Measurements from ENCODE around the gene ERC2.

Gene ERC2

DNA sequence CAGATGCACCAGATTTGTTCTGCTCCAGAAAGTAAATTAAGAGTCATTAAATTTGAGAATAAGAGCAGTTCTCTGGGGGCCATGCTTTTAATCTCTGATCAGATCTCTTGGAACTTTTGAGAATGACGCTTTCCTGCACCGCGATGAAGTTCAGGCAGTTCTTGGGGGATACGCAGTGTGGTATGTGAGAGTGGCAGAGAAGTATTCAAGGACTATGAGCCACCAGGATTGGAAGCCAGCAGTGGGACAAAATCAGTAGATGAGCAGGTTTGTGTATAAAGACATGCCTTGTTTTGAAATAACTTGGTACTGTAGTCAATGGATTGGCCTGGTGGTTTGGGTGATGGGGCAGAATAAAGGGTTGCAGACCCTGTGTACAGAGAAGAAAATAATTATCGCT, 483.6 kb downstream of the ERC2 start:
- no peak for DNase-seq (ENCODE audit: low read depth)

DNA sequence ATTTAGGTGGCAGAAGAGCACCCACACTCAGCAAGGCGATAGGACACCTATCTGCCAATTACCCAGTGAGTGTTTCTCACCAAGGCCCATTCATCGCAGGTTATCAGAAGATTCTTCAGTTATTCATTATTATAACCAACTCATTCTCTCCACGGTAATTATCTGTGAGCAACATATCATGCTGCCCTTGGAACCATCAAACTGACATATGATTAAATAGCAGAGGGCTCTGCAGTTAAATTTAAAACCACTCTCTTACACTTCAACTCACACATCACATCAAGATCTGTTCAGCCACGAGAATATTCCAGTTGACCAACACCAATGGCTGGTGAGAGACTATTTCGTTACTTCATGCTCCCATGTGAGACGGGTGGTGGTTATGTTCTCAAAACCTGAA, 489.3 kb downstream of the ERC2 start:
- DNase-seq (ENCODE audit: low read depth): no peak

DNA sequence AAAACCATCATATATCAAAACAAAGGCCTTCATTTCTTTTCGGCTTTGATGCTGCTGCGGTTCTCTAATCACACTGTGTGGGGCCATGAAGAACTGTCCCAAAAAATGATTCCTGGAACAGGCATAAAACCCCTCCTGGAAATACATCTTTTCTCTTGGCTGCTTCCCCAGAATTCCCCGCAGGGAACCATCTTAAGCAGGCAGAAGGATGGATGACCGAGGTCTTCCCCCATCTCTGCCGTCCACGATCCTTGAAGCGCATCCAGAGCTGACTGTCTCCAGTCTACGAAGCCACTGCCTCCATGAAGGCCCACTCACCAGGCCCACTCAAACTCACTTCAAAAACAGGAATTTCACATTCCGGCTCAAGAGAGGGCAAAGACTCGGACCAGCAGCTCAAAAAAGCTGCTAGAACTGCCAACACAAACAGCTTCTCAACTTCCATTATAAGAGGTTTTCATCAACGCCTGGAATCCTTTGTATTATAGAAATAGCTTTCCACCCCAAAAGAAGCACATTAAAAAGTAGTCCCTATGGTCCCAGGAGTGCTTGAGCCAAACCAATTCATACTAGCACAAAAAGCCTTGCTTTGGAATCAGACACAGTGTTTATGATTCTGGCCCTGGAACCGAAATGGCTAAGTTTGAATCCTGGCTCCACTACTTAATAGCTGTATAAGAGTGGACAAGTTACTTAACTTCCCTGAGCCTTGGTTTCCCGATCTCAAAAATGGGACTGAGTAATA, 493.7 kb downstream of the ERC2 start:
- no peak for DNase-seq (ENCODE audit: low read depth)

DNA sequence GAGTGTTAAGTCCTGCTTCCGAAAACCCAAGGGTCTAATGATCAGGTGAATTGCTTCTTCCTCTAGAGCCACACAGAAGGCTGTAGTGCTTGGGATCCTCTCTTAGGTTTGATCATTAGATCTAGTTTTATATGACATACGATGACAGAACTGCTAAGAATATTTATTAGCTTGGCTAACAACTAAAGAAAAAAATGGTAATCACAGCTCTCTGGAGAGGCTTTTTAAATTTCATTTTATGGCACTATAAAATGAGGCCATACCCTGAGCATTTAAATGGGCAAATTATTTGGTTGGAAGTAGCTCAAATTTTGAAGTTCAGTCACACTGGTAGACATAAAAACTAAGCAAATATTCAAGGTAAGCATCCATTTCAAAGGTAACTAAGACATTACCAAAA, 498.6 kb downstream of the ERC2 start:
- no peak for DNase-seq (ENCODE audit: low read depth)

DNA sequence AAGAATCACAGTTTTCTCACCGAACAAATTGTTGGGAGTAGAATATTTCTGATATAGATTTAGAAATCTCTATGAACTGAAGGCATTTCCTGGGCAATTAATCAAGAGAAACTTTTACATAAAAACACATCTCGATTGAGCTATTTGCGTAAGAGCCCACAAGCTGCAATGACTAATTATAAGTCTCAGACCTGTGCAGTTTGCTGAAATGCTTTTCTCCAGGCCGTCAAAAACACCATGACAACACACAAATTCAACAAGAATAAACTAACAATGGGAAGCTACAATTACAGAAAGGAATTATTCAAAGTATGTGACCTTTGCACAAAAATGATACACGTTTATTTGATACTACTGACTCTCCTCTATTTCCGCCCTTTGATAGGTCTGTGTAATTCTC, 499.9 kb downstream of the ERC2 start:
- no peak for DNase-seq (ENCODE audit: low read depth)

DNA sequence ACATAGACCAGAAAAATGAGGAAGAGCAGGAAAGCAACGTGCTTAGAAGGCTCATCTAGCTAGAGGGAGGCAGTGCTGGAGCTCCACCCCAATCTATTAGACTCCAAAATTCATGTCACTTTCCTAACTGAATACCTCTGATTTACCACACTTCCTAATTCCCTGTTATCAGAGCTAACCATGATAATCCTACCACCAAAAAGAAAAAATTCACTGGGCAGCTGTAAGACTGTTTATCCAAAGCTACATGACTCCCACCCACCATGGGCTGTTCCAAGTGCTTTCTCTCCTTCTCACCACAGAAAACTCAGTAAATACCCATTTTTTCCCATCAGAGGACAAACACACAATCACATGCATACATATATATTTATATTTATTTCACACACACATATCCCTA, 501.7 kb downstream of the ERC2 start:
- no peak for DNase-seq (ENCODE audit: low read depth)

DNA sequence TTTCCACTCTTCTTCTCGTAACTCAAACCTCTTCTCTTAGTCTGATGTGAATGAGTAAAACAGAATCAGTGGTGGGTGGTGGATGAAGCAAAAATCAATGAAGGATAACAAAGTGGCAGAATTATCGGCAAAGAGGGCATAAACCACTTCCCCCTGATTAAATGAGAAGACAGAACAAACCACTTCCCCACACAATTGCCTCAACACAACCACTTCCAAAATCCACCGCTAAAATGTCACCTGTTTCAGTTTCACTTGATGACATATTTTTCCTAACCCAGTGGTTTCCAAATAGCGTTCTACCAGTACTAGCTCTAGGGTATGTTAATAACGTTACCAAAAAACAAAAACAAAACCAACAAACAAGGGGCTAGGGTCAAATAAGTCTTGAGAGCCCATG, 502.5 kb downstream of the ERC2 start:
- DNase-seq (ENCODE audit: low read depth): no peak

DNA sequence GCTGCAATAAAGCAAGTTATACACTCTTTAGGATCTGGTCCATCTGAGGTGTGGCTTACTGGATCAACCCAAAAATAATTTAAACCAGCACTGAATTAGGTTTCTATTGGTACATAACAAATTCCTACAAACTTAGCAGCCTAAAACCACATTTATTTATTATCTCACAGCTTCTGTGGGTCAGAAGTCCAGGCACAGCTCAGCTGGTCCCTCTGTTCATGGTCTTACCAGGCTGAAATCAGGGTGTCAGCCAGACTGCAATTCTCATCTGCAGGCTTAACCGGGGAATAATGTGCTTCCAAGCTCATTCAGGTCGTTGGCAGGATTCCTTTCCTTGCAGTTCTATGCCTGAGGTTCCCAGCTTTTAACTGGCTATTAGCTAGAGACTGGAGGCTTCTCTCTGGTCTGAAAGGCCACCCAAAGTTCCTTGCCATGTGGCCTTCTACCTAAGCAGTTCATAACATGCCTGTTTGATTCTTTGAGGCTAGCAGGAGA, 503.7 kb downstream of the ERC2 start:
- DNase-seq (ENCODE audit: low read depth): no peak

DNA sequence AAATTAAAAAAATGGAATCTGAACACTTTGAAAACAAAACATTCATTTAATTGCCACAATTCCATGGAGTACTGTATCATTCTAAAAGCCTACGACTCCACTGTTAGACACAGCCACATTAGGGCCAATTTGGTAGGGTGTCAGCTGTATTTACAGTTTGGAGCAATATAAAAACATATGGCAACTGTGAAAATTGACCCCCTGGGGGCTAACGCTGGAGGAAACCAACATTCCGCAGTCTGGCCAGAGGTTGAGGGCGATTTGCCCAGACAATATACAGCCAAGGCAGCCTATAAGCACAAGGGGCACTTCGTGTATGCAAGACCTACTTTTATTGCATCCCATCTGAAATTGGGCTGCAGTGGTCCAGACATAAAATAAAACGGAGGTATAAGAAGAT, 504.7 kb downstream of the ERC2 start:
- DNase-seq (ENCODE audit: low read depth): no peak

DNA sequence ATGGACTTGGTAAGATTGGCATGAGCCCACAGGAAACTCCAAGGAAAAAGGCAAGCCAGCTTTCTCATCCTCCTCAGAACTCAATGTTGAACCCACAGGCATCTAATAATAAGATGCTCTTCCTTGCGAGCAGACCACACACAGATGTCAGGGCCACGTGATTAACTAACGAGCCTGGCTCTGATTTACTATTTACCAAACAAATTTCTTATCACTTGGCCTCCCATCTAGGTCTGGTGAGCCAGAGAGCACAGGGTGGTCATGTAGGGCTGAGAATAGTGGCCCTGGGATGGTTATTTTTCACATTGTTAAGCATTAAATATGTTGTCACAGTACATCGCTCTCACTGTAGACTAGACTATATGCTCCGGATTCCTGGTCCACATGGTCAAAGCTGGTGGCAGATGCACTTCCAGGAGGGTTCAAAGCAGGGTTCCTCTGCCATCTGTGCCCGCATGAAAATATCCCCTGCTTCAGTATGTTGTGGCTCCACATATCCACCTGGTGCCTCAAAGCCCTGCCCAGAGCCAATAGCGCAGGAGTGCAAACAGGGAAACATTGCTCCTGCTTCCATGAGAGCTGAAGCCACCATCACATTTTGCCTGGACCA, 508.7 kb downstream of the ERC2 start:
- DNase-seq (ENCODE audit: low read depth): no peak

DNA sequence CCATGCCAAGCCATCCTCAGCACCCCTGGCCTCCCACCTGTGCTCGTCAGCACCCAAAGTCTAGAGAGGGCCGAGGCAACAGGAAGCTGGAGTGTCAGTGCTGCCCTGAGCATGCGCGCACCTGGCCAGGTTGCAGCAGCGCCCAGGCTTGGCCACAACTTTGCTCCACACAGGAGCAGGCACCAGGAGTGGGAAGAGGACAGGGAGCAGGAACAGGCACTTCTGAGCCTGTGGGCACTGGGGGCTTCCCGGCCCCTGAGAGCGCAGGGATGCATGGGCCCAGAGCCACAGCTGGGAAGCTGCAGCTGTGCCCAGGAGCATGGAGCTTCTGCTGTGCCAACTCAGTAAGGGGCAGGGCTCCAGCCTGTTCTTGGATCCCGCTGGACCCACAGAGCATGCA, 509.7 kb downstream of the ERC2 start:
- DNase-seq (ENCODE audit: low read depth): no peak

DNA sequence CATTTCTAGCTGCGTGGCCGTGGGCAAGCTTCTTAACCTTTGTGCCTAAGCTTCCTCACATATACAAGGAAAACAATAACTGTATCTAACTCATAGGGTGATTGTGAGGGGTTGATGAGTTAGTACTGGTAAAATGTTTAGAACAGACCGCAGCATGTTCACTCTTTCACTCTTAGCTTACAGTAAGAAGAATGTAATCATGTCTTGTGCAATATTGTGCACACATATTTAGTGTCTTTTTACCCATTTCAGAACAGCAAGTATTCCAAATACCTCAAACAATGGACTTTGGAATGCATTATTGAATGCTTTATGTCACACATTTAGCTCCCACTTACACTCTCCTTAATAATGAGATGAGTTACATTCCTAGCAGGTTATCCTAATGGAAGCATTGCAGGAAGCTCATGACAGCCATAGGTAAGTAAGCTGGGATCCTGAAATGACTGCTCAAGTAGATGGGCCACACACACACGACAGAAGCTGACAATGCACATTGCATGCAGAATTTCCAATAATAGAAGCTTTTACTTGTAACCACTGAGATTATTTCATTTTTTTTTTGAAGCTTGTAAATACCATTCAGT, 512.3 kb downstream of the ERC2 start:
- no peak for DNase-seq (ENCODE audit: low read depth)

DNA sequence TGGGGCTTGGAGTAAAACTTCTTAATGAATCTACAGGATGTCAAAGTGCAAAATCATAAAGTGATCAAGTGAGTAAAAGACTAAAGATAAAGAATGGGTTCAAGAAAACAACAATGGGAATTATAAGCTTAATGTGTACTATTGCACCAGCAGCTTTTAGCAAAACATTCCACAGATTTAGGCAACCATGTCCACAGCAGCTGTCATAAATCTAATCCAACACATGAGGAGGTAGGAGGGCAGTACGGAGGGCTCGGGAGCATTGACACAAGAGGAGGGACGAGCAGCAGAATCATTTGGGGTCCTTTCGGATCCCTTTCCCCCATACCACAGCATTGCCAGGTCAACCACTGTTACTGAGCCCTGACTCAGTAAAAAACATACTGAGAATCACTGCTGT, 516.9 kb downstream of the ERC2 start:
- DNase-seq (ENCODE audit: low read depth): no peak

DNA sequence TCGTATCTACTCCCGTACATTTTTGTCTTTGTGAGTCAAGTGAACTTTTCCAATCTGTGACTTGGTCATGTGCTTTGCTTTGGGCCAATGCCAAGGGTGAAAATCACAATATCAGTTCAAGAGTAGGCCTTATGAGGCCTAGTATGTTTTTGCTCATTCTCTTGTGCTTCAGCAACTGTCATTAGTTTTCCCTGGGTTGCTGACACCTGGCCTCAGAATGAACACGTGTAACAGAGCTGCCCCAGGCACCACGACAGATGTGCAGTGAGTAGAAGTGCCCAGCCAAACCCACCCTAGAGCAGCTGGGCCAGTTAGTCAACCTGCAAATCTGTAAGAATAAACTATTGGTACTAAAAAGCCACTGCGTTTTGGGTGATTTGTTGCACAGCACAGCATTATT, 520.9 kb downstream of the ERC2 start:
- DNase-seq (ENCODE audit: low read depth): no peak

DNA sequence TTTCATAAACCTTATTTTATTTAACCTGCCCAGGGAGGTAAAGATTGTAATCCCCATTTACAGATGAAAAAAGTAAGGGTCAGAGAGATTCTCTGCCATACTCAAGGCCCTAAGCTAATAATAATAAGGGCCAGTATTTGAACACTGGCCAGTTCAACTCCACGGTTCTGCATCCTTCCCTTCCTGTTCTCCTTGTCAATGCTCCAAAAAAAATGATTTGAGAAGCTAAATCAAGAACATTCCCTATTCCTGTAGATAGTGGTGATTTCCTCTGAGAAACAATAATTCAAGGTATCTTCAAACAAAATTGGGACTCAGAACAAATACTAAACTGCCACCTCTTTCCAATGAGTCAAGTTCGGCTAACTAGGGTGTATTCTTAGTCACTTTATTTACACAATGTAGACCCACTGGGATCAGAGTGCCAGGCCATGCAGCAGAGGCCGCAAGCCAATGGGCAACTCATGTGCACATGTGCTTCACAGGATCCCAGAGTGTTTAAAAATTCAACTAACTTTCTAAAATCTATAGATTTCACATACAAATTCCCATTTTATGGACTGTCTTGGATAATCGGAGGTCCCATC, 521.6 kb downstream of the ERC2 start:
- DNase-seq (ENCODE audit: low read depth): no peak

DNA sequence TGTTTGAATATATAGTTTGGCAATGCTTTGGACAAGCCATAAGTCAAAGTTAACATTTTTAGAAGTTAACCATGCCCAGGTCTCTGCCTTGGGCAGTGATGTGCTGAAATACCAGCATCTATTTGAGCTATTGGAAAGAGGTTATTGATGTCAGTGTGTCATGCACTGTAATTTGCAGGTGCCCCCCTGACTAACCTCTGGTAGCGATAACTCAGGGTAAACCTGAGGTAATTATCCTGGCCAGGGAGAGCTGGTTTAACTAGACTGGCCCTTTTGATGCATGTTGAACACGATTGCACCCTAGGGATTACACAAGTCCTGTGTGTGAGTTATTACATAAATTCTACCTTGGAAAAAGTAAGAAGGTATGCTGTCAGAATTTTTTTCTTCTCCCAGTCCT, 525.4 kb downstream of the ERC2 start:
- DNase-seq (ENCODE audit: low read depth): no peak

DNA sequence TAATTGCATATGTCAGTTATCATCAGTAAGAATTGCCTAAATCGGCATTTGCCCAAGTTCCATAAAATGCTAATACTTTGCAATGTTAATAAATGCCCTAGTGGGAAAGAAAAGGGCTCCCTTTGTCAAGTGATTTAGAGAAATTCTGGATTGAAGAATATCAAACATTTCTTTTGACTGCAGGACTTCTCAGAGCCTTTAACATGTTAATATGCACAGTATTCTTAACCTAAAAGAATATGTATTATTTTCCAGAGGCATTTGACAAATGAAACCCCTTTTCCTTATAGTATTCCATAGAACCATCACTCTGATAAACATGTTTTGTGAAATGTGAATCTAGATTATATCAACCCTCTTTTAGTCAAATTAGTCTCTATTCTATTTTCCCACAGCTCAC, 529.0 kb downstream of the ERC2 start:
- no peak for DNase-seq (ENCODE audit: low read depth)

DNA sequence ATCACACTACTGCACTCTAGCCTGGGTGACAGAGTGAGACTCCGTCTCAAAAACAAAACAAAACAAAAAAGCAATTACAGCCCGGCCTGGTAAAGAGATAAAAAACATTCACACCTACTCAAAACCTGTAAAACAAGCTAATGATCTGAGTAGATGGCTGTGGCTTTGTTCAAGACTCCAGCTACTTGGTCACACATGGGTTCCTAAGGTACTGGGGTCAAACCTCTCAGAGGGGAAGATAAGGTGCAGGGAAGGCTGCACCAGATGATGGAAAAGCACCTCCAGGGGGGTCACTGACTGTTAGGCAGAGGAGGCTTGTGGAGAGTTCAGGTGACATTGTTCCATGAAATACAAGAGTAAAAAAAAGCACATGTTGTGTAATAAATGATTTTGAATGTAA, 531.0 kb downstream of the ERC2 start:
- no peak for DNase-seq (ENCODE audit: low read depth)

DNA sequence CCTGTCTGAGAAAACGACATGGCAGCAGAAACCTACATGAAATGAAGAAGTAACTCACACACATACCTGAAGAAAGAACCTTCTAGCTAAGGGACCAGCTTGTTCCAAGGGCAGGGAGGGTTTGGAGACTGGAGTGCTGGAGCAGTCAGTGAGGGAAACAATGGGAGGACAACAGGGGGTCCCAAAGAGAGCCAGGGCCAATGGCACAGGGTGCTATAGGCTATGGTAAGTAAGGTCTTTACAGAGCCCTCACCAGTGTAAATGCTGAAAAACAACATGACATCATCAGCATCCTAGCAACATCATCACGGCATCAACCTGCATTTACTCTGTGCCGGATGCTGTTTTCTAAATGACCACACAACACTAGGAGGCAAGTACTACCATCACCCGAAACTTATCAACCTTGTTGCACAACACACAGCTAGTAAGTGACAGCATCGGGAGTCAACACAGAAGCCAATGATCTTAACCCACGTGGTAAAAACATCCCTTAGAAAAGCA, 531.7 kb downstream of the ERC2 start:
- no peak for DNase-seq (ENCODE audit: low read depth)

DNA sequence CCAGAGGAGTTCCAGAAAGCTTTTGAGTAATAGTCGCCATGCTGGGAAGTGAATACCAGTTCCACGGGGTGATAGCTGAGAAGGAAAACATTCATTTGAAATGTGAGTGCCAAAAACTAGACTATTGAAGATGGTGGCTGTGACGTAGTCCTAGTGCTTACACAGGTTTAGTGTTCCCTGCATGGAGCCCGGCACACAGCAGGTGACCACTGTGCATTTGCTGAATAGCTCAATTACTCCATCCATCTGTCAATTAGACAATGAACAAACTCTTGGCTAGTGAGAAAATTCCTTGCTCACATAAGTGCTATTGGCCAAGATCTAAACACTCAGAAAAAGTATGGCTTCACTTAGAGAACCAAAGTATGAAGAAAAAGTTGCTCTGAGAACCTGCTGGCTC, 533.0 kb downstream of the ERC2 start:
- DNase-seq (ENCODE audit: low read depth): no peak

DNA sequence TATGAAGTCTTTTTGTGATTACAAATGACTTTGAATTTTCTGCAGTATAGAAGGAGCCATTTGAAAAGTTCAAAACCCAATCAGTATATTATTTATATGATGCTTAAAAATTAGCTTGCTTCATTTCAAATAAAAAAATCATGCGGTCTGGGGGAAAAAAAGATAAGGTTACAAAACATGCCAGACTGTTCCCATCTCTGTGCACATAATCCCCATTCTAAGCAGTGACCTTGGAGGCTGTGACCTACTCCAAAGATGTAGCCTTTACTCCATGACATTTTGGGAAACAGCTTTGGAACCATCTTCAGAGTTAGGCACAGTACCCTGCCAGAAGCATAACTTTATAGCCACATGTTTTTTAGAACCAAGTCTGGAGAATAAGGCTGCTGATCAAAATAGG, 533.5 kb downstream of the ERC2 start:
- no peak for DNase-seq (ENCODE audit: low read depth)

DNA sequence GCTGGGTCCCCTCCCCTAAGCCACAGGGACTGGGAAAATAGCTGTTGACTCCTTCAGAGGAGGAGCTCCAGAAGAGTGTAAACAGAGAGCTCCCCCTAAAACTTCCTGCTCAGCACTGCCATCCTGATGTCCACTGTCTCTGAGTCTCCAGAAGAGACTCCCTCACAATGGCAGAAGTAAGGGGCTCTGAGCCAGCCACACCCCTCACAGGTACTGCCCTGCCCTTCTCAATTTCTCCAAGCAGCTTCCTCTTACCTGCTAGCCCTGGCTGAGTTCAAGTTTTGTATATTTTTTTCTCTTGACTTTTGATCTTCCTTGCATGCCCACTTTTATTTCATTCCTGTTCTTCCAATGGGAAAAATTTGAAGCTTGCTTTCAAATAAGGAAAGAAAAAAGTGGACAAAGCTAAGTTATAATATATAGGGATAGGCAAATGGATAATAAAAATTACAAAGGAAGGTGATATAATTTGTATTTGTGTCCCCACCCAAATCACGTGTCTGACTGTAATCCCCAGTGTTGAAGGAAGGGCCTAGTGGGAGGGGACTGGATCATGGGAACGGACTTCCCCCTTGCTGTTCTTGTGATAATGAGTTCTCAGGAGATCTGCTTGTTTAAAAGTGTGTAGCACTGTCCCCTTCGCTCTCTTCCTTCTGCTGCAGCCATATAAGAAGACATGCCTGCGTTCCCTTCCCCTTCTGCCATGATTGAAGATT, 539.0 kb downstream of the ERC2 start:
- no peak for DNase-seq (ENCODE audit: low read depth)

Measured in CMK (cell line).